RWPE1 (cell line): ENCODE data around the gene LIPM.

Source experiments
- CTCF ChIA-PET: fragments of 350-600 bp; sonication (Branson Sonifier 250); formaldehyde crosslinking; extraction: SDS; loops from one replicate; lab custom pipeline; 2021; lab: Yijun Ruan, JAX
- POLR2A ChIA-PET: fragments of 400-600 bp; formaldehyde crosslinking; extraction: SDS; loops from one replicate; lab custom pipeline; 2020; ENCODE audit warnings: antibody characterized with exemption; ENCODE audit not compliant: low non-redundant PET; lab: Yijun Ruan, JAX
- DNase-seq: peaks from one replicate; pipeline ENCODE4 v3.0.0; 2012; ENCODE audit warnings: low spot score
- H3K27ac ChIP-seq: fragments of 450-650 bp; 2 replicates; pipeline ENCODE4 v1.5.1; 2017
- CTCF ChIP-seq: fragments of 450-650 bp; conservative IDR thresholded peaks from 2 replicates; pipeline ENCODE4 v1.5.1; 2017; ENCODE audit warnings: low read depth, mild to moderate bottlenecking

LIPM gene

GRCh38 chr10:88857831-88858230, 55.3 kb downstream of the LIPM start:
- TF ChIP-seq CTCF: no peak
- POLR2A ChIA-PET: no interaction called here
- DNase-seq: no peak
- CTCF ChIA-PET: no interaction called here
- H3K27ac ChIP-seq: no peak overlapping the region

- H3K27ac ChIP-seq: no peak overlapping the region
- no peak for TF ChIP-seq CTCF
- POLR2A ChIA-PET: no interaction called here
- CTCF ChIA-PET: no interaction called here
- DNase-seq: peak; percentile 70
Observed at GRCh38 chr10:88858491-88858890, 56.0 kb downstream of the LIPM start.

- no peak for DNase-seq
- POLR2A ChIA-PET: no interaction called here
- CTCF ChIA-PET: no interaction called here
- no peak overlapping the region for H3K27ac ChIP-seq
- TF ChIP-seq CTCF: no peak
Observed at GRCh38 chr10:88861036-88861435, 58.5 kb downstream of the LIPM start.

GRCh38 chr10:88865281-88865876, 62.8 kb downstream of the LIPM start:
- ChIA-PET CTCF (interaction anchor here (0.6 to 3.0 kb wide), 5 partner anchors 17 to 34 kb away, joined by 3 to 27 read pairs (median 5); no protein-coding TSS in a partner anchor), POLR2A (no interaction called here)
- TF ChIP-seq CTCF: no peak; the same call in 1 of the 2 replicates
- DNase-seq: peak; percentile 46
- no peak overlapping the region for H3K27ac ChIP-seq

- ChIA-PET CTCF (interaction anchor here (3.0 kb wide), 1 partner anchor 31 kb away, joined by 27 read pairs; no protein-coding TSS in a partner anchor), POLR2A (no interaction called here)
- DNase-seq: no peak
- no peak overlapping the region for H3K27ac ChIP-seq
- no peak for TF ChIP-seq CTCF
Observed at GRCh38 chr10:88866454-88866853, 63.9 kb downstream of the LIPM start.

- no peak overlapping the region for H3K27ac ChIP-seq
- ChIA-PET POLR2A (no interaction called here), CTCF (interaction anchor here (1.9 kb wide), 1 partner anchor 35 kb away, joined by 11 read pairs; no protein-coding TSS in a partner anchor)
- no peak for DNase-seq
- no peak for TF ChIP-seq CTCF
Observed at GRCh38 chr10:88870089-88870488, 67.6 kb downstream of the LIPM start.
